Measurements from ENCODE around the gene HOXA1.

GRCh38 chr7:27068259-27068658, 27.5 kb downstream of the HOXA1 start:
- no peak for TF ChIP-seq POLR2A (IDR thresholded peaks at IDR 0.05; ENCODE audit: low read depth, low read length)
- TF ChIP-seq MAFK (IDR thresholded peaks at IDR 0.05; ENCODE audit: low read depth, low read length): no peak
- no peak for TF ChIP-seq CTCF (conservative IDR thresholded peaks at IDR 0.05; ENCODE audit: low read depth, low read length)
- no peak for TF ChIP-seq RAD21 (IDR thresholded peaks at IDR 0.05; ENCODE audit: low read length)

All from IMR-90 (cell line).